Mesenchymal stem cell (in vitro differentiated cells and primary cell): ENCODE data around the gene SLC26A3.

Experiments
- DNase-seq: peaks from one replicate; pipeline ENCODE4 v3.0.0-alpha.2; 2013
- H2AFZ ChIP-seq: one replicate; pipeline ENCODE4 v1.6.1; 2013; ENCODE audit warnings: low read depth, mild to moderate bottlenecking, control low read depth, inconsistent platforms, low read length, moderate library complexity
- H2AK5ac ChIP-seq: 2 replicates; pipeline ENCODE4 v1.6.1; 2013; ENCODE audit warnings: low read length, moderate library complexity, mild to moderate bottlenecking, inconsistent platforms; ENCODE audit not compliant: severe bottlenecking
- H2BK120ac ChIP-seq: one replicate; pipeline ENCODE4 v1.6.1; 2013; ENCODE audit warnings: low read depth, mild to moderate bottlenecking, inconsistent platforms, low read length, moderate library complexity
- H2BK12ac ChIP-seq, 2 experiments: one replicate each; pipeline ENCODE4 v1.6.1; 2013; ENCODE audit warnings: inconsistent platforms in 2 of 2, low read length in 2 of 2, mild to moderate bottlenecking in 2 of 2, moderate library complexity in 2 of 2, control low read depth in 1 of 2
- H2BK15ac ChIP-seq: one replicate; pipeline ENCODE4 v1.6.1; 2013; ENCODE audit warnings: mild to moderate bottlenecking, low read depth, inconsistent platforms; ENCODE audit not compliant: poor library complexity, severe bottlenecking
- H2BK5ac ChIP-seq: 2 replicates; pipeline ENCODE4 v1.6.1; 2013; ENCODE audit warnings: low read depth, mild to moderate bottlenecking, low read length, control low read depth, inconsistent platforms; ENCODE audit not compliant: poor library complexity, severe bottlenecking
- H3K14ac ChIP-seq, 2 experiments: one replicate each; pipeline ENCODE4 v1.6.1; 2013; ENCODE audit warnings: inconsistent platforms in 2 of 2, low read length in 2 of 2, control low read depth in 1 of 2, mild to moderate bottlenecking in 1 of 2, moderate library complexity in 1 of 2
- H3K18ac ChIP-seq, 2 experiments: one replicate each; pipeline ENCODE4 v1.6.1; 2013; ENCODE audit warnings: inconsistent platforms in 2 of 2, low read length in 2 of 2, control low read depth in 1 of 2, low read depth in 1 of 2, mild to moderate bottlenecking in 1 of 2
- H3K23ac ChIP-seq, 2 experiments: one replicate each; pipeline ENCODE4 v1.6.1; 2013; ENCODE audit warnings: inconsistent platforms in 2 of 2, low read length in 2 of 2, mild to moderate bottlenecking in 2 of 2, moderate library complexity in 2 of 2, control low read depth in 1 of 2
- H3K27ac ChIP-seq: 2 replicates; pipeline ENCODE4 v1.5.1; 2013; ENCODE audit warnings: mild to moderate bottlenecking, moderate library complexity, low read length, control low read depth, inconsistent platforms; ENCODE audit not compliant: poor library complexity, severe bottlenecking
- H3K27me3 ChIP-seq, 2 experiments: 2 replicates each; pipeline versions ENCODE4 v1.6.1 to v1.7.0; 2013; ENCODE audit warnings: low read length in 2 of 2, mild to moderate bottlenecking in 2 of 2, moderate library complexity in 2 of 2, control low read depth in 1 of 2, inconsistent platforms in 1 of 2; ENCODE audit not compliant: control insufficient read depth in 1 of 2, insufficient read depth in 1 of 2
- H3K36me3 ChIP-seq, 2 experiments: 2 replicates each; pipeline versions ENCODE4 v1.6.1 to v1.7.0; 2013; ENCODE audit warnings: low read length in 2 of 2, control low read depth in 1 of 2, inconsistent platforms in 1 of 2, low read depth in 1 of 2, mild to moderate bottlenecking in 1 of 2; ENCODE audit not compliant: insufficient read depth in 2 of 2, control insufficient read depth in 1 of 2
- H3K4ac ChIP-seq, 2 experiments: one replicate each; pipeline ENCODE4 v1.6.1; 2013; ENCODE audit warnings: inconsistent platforms in 2 of 2, low read length in 2 of 2, mild to moderate bottlenecking in 2 of 2, moderate library complexity in 2 of 2, control low read depth in 1 of 2, low read depth in 1 of 2
- H3K4me1 ChIP-seq: 2 replicates; pipeline ENCODE4 v1.6.1; 2013; ENCODE audit warnings: low read depth, low read length, control low read depth; ENCODE audit not compliant: control insufficient read depth, insufficient read depth
- H3K4me2 ChIP-seq: 2 replicates; pipeline ENCODE4 v1.6.1; 2013; ENCODE audit warnings: low read length, mild to moderate bottlenecking, inconsistent platforms; ENCODE audit not compliant: poor library complexity, severe bottlenecking
- H3K4me3 ChIP-seq, 2 experiments: 2 replicates each; pipeline versions ENCODE4 v1.5.1 to v1.7.0; 2013; ENCODE audit warnings: low read length in 2 of 2, mild to moderate bottlenecking in 2 of 2, control low read depth in 1 of 2, low read depth in 1 of 2; ENCODE audit not compliant: insufficient read depth in 1 of 2
- H3K79me1 ChIP-seq: replicated peaks from 2 replicates; pipeline ENCODE4 v1.6.1; 2013; ENCODE audit warnings: mild to moderate bottlenecking, control low read depth, low read length, inconsistent platforms; ENCODE audit not compliant: poor library complexity, severe bottlenecking
- H3K9ac ChIP-seq: 2 replicates; pipeline ENCODE4 v1.7.0; 2013; ENCODE audit warnings: mild to moderate bottlenecking, low read length, moderate library complexity
- H3K9me3 ChIP-seq: 2 replicates; pipeline ENCODE4 v1.7.0; 2013; ENCODE audit warnings: mild to moderate bottlenecking, low read length; ENCODE audit not compliant: control insufficient read depth
- H4K8ac ChIP-seq: one replicate; pipeline ENCODE4 v1.6.1; 2013; ENCODE audit warnings: inconsistent platforms, mild to moderate bottlenecking, low read length, moderate library complexity
- H4K91ac ChIP-seq: one replicate; pipeline ENCODE4 v1.6.1; 2013; ENCODE audit warnings: mild to moderate bottlenecking, low read length, inconsistent platforms
- WGBS: methylation state at CpG from one replicate; pipeline ENCODE4 v1.1.7; 2013; ENCODE audit warnings: mixed read lengths; 5-methylcytosine and 5-hydroxymethylcytosine counted together

Gene SLC26A3

GRCh38 chr7:107836237-107837144 is 33.5 kb upstream of the SLC26A3 start:
- H3K36me3 ChIP-seq = no peaks in the 10 kb centered on the region
- H3K4ac ChIP-seq = no peak overlapping the region
- peaks cover 31 to 42% of the 10 kb centered on the region in 2 experiments for H3K27me3 ChIP-seq
- H2BK120ac ChIP-seq = no peak overlapping the region
- no peak overlapping the region for H2AK5ac ChIP-seq
- WGBS = 76% methylated on average over 9 of the region's 10 CpGs
- DNase-seq = no peak
- H2AFZ ChIP-seq = no peak overlapping the region
- no peak overlapping the region for H4K8ac ChIP-seq
- no peak overlapping the region for H2BK15ac ChIP-seq
- no peak overlapping the region for H2BK12ac ChIP-seq
- no peak overlapping the region for H3K23ac ChIP-seq
- H3K18ac ChIP-seq = no peak overlapping the region
- H3K79me1 ChIP-seq = no peaks in the 10 kb centered on the region
- no peak overlapping the region for H3K9ac ChIP-seq
- no peaks in the 10 kb centered on the region for H3K4me1 ChIP-seq
- H3K4me2 ChIP-seq = no peak overlapping the region
- H3K4me3 ChIP-seq = no peak overlapping the region
- H3K14ac ChIP-seq = no peak overlapping the region
- H2BK5ac ChIP-seq = no peak overlapping the region
- H4K91ac ChIP-seq = no peak overlapping the region
- H3K27ac ChIP-seq = no peak overlapping the region
- peaks cover 2% of the 10 kb centered on the region for H3K9me3 ChIP-seq

- H3K23ac ChIP-seq = no peak overlapping the region
- H3K4ac ChIP-seq = no peak overlapping the region
- H2BK120ac ChIP-seq = no peak overlapping the region
- H2BK5ac ChIP-seq = no peak overlapping the region
- no peak overlapping the region for H3K27ac ChIP-seq
- H3K4me1 ChIP-seq = no peaks in the 10 kb centered on the region
- no peak overlapping the region for H3K14ac ChIP-seq
- H3K79me1 ChIP-seq = no peaks in the 10 kb centered on the region
- H2BK15ac ChIP-seq = no peak overlapping the region
- H3K4me2 ChIP-seq = no peak overlapping the region
- no peaks in the 10 kb centered on the region for H3K36me3 ChIP-seq
- H2AFZ ChIP-seq = no peak overlapping the region
- peaks cover 32 to 49% of the 10 kb centered on the region in 2 experiments for H3K27me3 ChIP-seq
- no peak overlapping the region for H3K4me3 ChIP-seq
- H3K9me3 ChIP-seq = peaks cover 2% of the 10 kb centered on the region
- H3K18ac ChIP-seq = no peak overlapping the region
- no peak for DNase-seq
- H2AK5ac ChIP-seq = no peak overlapping the region
- H2BK12ac ChIP-seq = no peak overlapping the region
- no peak overlapping the region for H4K91ac ChIP-seq
- H4K8ac ChIP-seq = no peak overlapping the region
- WGBS = no CpG with 5 or more reads among the region's 1 CpG
- H3K9ac ChIP-seq = no peak overlapping the region
These were observed 31.4 kb upstream of the SLC26A3 start for GRCh38 chr7:107834401-107834800.

- H3K9me3 ChIP-seq = peaks cover 2% of the 10 kb centered on the region
- H2BK5ac ChIP-seq = no peak overlapping the region
- H2BK120ac ChIP-seq = no peak overlapping the region
- H3K4me1 ChIP-seq = no peaks in the 10 kb centered on the region
- H2AFZ ChIP-seq = no peak overlapping the region
- no peak overlapping the region for H2AK5ac ChIP-seq
- H3K4me3 ChIP-seq = no peak overlapping the region
- H3K18ac ChIP-seq = no peak overlapping the region
- H3K4ac ChIP-seq = no peak overlapping the region
- no peak overlapping the region for H3K4me2 ChIP-seq
- peaks cover 29 to 49% of the 10 kb centered on the region in 2 experiments for H3K27me3 ChIP-seq
- H4K8ac ChIP-seq = no peak overlapping the region
- H3K9ac ChIP-seq = no peak overlapping the region
- no peak overlapping the region for H3K27ac ChIP-seq
- no peaks in the 10 kb centered on the region for H3K79me1 ChIP-seq
- WGBS = 83% methylated on average over 7 of the region's 7 CpGs
- no peaks in the 10 kb centered on the region for H3K36me3 ChIP-seq
- H3K14ac ChIP-seq = no peak overlapping the region
- H3K23ac ChIP-seq = no peak overlapping the region
- H2BK15ac ChIP-seq = no peak overlapping the region
- H2BK12ac ChIP-seq = no peak overlapping the region
- H4K91ac ChIP-seq = no peak overlapping the region
- no peak for DNase-seq
These were observed 30.7 kb upstream of the SLC26A3 start for GRCh38 chr7:107833684-107834106.

GRCh38 chr7:107830420-107830819 is 27.4 kb upstream of the SLC26A3 start:
- peaks cover 14 to 29% of the 10 kb centered on the region in 2 experiments for H3K27me3 ChIP-seq
- H2AFZ ChIP-seq = no peak overlapping the region
- H3K4me2 ChIP-seq = no peak overlapping the region
- H2BK12ac ChIP-seq = no peak overlapping the region
- no peak overlapping the region for H3K4ac ChIP-seq
- H2BK5ac ChIP-seq = no peak overlapping the region
- WGBS = 77% methylated on average over 2 of the region's 3 CpGs
- no peaks in the 10 kb centered on the region for H3K36me3 ChIP-seq
- H2BK120ac ChIP-seq = no peak overlapping the region
- H2AK5ac ChIP-seq = no peak overlapping the region
- H3K14ac ChIP-seq = no peak overlapping the region
- H4K91ac ChIP-seq = no peak overlapping the region
- peaks cover 2% of the 10 kb centered on the region for H3K9me3 ChIP-seq
- no peak overlapping the region for H4K8ac ChIP-seq
- H3K4me3 ChIP-seq = no peak overlapping the region
- no peak overlapping the region for H2BK15ac ChIP-seq
- no peak overlapping the region for H3K27ac ChIP-seq
- no peak overlapping the region for H3K23ac ChIP-seq
- no peaks in the 10 kb centered on the region for H3K4me1 ChIP-seq
- no peak for DNase-seq
- no peaks in the 10 kb centered on the region for H3K79me1 ChIP-seq
- H3K9ac ChIP-seq = no peak overlapping the region
- H3K18ac ChIP-seq = no peak overlapping the region
